Measurements from ENCODE around the gene ZSCAN5B.

- TF ChIP-seq CTCF (IDR thresholded peaks at IDR 0.05) (no peak), EZH2 (IDR thresholded peaks at IDR 0.05; ENCODE audit: borderline replicate concordance, insufficient read depth, low read depth, low read length, poor library complexity, severe bottlenecking) (no peak)
These were observed 25.3 kb upstream of the ZSCAN5B start for GRCh38 chr19:56222901-56223300.

Measured in B cell (primary cell).